ENCODE data around the gene NXT2. TPM values are rescaled to one million over a fixed set of nuclear protein-coding genes. Genes with fewer than 3 reads are reported as not detected.
"Not testable (repeated sequence)": the region's sequence is repeated elsewhere in the genome, so short reads cannot be mapped to it uniquely, and the experiment has no call there.

Gene NXT2
- total RNA-seq, 1 experiment from 2014 or later, result 10.7 TPM

DNA sequence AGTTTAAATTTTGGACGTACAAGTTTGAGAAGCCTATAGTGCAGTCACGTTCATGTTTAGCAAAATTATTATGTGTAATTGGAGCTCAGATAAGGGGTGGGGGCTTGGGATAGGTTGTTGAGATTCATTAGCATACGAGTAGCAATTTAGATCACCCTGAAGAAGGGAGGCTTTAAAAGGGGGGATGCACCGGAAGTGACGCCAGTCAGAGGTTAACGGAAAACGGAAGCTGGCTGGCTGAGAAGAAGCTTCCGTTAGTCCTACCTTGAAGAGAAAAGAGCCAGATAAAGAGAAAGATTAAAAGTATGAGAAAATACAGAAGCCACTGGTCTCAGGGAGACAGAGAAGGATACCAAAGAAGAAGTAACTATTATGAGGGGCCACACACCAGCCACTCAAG is 1.1 kb upstream of the NXT2 start:
- no peak for ATAC-seq
- DNase-seq, result no peak
- TF ChIP-seq EZH2phosphoT487 (IDR thresholded peaks at IDR 0.05; ENCODE audit: borderline replicate concordance, low read length), result no peak
- TF ChIP-seq, protein P1, sequence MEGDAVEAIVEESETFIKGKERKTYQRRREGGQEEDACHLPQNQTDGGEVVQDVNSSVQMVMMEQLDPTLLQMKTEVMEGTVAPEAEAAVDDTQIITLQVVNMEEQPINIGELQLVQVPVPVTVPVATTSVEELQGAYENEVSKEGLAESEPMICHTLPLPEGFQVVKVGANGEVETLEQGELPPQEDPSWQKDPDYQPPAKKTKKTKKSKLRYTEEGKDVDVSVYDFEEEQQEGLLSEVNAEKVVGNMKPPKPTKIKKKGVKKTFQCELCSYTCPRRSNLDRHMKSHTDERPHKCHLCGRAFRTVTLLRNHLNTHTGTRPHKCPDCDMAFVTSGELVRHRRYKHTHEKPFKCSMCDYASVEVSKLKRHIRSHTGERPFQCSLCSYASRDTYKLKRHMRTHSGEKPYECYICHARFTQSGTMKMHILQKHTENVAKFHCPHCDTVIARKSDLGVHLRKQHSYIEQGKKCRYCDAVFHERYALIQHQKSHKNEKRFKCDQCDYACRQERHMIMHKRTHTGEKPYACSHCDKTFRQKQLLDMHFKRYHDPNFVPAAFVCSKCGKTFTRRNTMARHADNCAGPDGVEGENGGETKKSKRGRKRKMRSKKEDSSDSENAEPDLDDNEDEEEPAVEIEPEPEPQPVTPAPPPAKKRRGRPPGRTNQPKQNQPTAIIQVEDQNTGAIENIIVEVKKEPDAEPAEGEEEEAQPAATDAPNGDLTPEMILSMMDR (conservative IDR thresholded peaks at IDR 0.05; ENCODE audit: low read depth, low read length), result no peak
- no peak for TF ChIP-seq EZH2 (IDR thresholded peaks at IDR 0.05; ENCODE audit: low read length, unreplicated experiment)
- no peaks in the 10 kb centered on the region for H3F3A ChIP-seq (ENCODE audit: low read length, unreplicated experiment)
- no peak overlapping the region for H3K27ac ChIP-seq (ENCODE audit: low read length)
- no TSS peak for BruUV-seq (replicated peaks)
- H3K9me2 ChIP-seq (replicated peaks; ENCODE audit: low read length), result no peaks in the 10 kb centered on the region
- no peak overlapping the region for H3K4me2 ChIP-seq (ENCODE audit: low read length)
- H3K36me3 ChIP-seq (ENCODE audit: low read depth, low read length), result no peaks in the 10 kb centered on the region
- H3K9me3 ChIP-seq (ENCODE audit: low read length), result no peaks in the 10 kb centered on the region
- peaks cover 20% of the 10 kb centered on the region for H3K4me1 ChIP-seq (ENCODE audit: insufficient read depth, low read length)
- H3K79me2 ChIP-seq (ENCODE audit: low read length), result no peaks in the 10 kb centered on the region
- no peak overlapping the region for H3K9ac ChIP-seq (ENCODE audit: low read length)
- H3K4me3 ChIP-seq (ENCODE audit: low read length), result no peak overlapping the region
- no peaks in the 10 kb centered on the region for H4K20me1 ChIP-seq (ENCODE audit: low read length)
- POLR2A ChIA-PET (ENCODE audit: unreplicated experiment), result no interaction called here
- intact Hi-C loops (cut with micrococcal nuclease), result loop anchor here (5.0 kb wide), 1 partner anchor 48 kb away; no protein-coding TSS in a partner anchor
- no peaks in the 10 kb centered on the region for H3K27me3 ChIP-seq (ENCODE audit: low read length)
- no peak overlapping the region for H2AFZ ChIP-seq (ENCODE audit: low read length)
- CTCF ChIA-PET, result no interaction called here

GRCh38 chrX:109537324-109537665 is 651 bp downstream of the NXT2 start:
- H3K9me2 ChIP-seq (replicated peaks; ENCODE audit: low read length), result no peaks in the 10 kb centered on the region
- H3K36me3 ChIP-seq (ENCODE audit: low read depth, low read length), result no peaks in the 10 kb centered on the region
- no peaks in the 10 kb centered on the region for H3K79me2 ChIP-seq (ENCODE audit: low read length)
- H3K4me3 ChIP-seq (ENCODE audit: low read length), result peak overlapping the region; percentile 81
- no peaks in the 10 kb centered on the region for H4K20me1 ChIP-seq (ENCODE audit: low read length)
- peak overlapping the region; percentile 87 for H3K9ac ChIP-seq (ENCODE audit: low read length)
- peak overlapping the region; percentile 91 for H3K27ac ChIP-seq (ENCODE audit: low read length)
- peak overlapping the region; percentile 76 for H2AFZ ChIP-seq (ENCODE audit: low read length)
- H3K9me3 ChIP-seq (ENCODE audit: low read length), result no peaks in the 10 kb centered on the region
- intact Hi-C loops (cut with micrococcal nuclease), result loop anchor here (5.0 kb wide), 1 partner anchor 50 kb away; no protein-coding TSS in a partner anchor
- H3K27me3 ChIP-seq (ENCODE audit: low read length), result no peaks in the 10 kb centered on the region
- H3K4me2 ChIP-seq (ENCODE audit: low read length), result peak overlapping the region; percentile 94
- BruUV-seq (replicated peaks), result TSS peak; percentile 74
- ChIA-PET POLR2A (ENCODE audit: unreplicated experiment) (interaction anchor here (0.5 to 0.7 kb wide), 8 partner anchors 22 to 750 kb away, joined by 3 to 7 read pairs (median 4); no protein-coding TSS in a partner anchor), CTCF (interaction anchor here (0.5 to 0.6 kb wide), 4 partner anchors 98 to 804 kb away, joined by 3 to 5 read pairs (median 4); no protein-coding TSS in a partner anchor)
- H3K4me1 ChIP-seq (ENCODE audit: insufficient read depth, low read length), result peaks cover 20% of the 10 kb centered on the region
- peak; percentile 83 for DNase-seq
- TF ChIP-seq EZH2phosphoT487 (IDR thresholded peaks at IDR 0.05; ENCODE audit: borderline replicate concordance, low read length) (no peak), EZH2 (IDR thresholded peaks at IDR 0.05; ENCODE audit: low read length, unreplicated experiment) (no peak)
- TF ChIP-seq, protein P1 (conservative IDR thresholded peaks at IDR 0.05; ENCODE audit: low read depth, low read length), result no peak
- H3F3A ChIP-seq (ENCODE audit: low read length, unreplicated experiment), result no peaks in the 10 kb centered on the region
- peak; percentile 33 for ATAC-seq

DNA sequence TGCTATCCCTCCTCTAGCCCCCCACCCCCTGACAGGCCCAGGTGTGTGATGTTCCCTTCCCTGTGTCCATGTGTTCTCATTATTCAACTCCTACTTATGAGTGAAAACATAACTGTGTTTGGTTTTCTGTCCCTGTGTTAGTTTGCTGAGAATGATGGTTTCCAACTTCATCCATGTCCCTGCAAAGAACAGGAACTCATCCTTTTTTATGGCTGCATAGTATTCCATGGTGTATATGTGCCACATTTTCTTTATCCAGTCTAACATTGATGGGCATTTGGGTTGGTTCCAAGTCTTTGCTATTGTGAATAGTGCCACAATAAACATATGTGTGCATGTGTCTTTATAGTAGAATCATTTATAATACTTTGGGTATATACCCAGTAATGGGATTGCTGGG is 2.4 kb downstream of the NXT2 start:
- H3K27ac ChIP-seq (ENCODE audit: low read length); H3K9me2 ChIP-seq (replicated peaks; ENCODE audit: low read length); ATAC-seq; H3F3A ChIP-seq (ENCODE audit: low read length, unreplicated experiment); POLR2A ChIA-PET (ENCODE audit: unreplicated experiment); BruUV-seq (replicated peaks); H3K4me3 ChIP-seq (ENCODE audit: low read length); H2AFZ ChIP-seq (ENCODE audit: low read length); H3K36me3 ChIP-seq (ENCODE audit: low read depth, low read length); H3K4me2 ChIP-seq (ENCODE audit: low read length); H3K79me2 ChIP-seq (ENCODE audit: low read length); CTCF ChIA-PET; H3K27me3 ChIP-seq (ENCODE audit: low read length); DNase-seq; H3K9me3 ChIP-seq (ENCODE audit: low read length); H4K20me1 ChIP-seq (ENCODE audit: low read length); H3K9ac ChIP-seq (ENCODE audit: low read length): not testable (repeated sequence)
- peaks cover 12% of the 10 kb centered on the region for H3K4me1 ChIP-seq (ENCODE audit: insufficient read depth, low read length)
- intact Hi-C loops (cut with micrococcal nuclease), result loop anchor here (5.0 kb wide), 1 partner anchor 52 kb away; no protein-coding TSS in a partner anchor

All from PC-3 (cell line).